K562 (cell line): ENCODE data around the gene MLLT6. TPM values are rescaled to one million over a fixed set of nuclear protein-coding genes. Genes with fewer than 3 reads are reported as not detected.

ENCODE experiments used
- CSDE1 ChIP-seq, 2 experiments: fragments of 450-650 bp; IDR thresholded peaks; 2 replicates each; pipeline ENCODE4 v1.6.1; 2016; ENCODE audit warnings: mild to moderate bottlenecking in 1 of 2
- GTF2F1 ChIP-seq: IDR thresholded peaks from 2 replicates; pipeline ENCODE4 v1.6.1; 2011; ENCODE audit warnings: low read depth, low read length, improper control_type of control experiment
- TAF1 ChIP-seq: IDR thresholded peaks from 2 replicates; pipeline ENCODE4 v1.6.1; 2011; ENCODE audit warnings: mild to moderate bottlenecking, low read length, moderate library complexity; ENCODE audit not compliant: insufficient read depth, control insufficient read depth, severe bottlenecking; ENCODE audit errors: extremely low read depth
- polyA plus RNA-seq, 8 experiments: library from polyadenylated mRNA; depleted of rRNA in 4 of 8; stranded (reverse) in 5 of 8; unstranded in 3 of 8; fragments of >200 nt; fragmentation: Nextera tagmentation in 2 of 8; fragmentation: Illumina TruSeq in 1 of 8; extraction: Ambion mirVana in 2 of 8; extraction: Trizol in 1 of 8; gene quantifications; 2 replicates each; pipeline versions ENCODE4 v1.2.1 to v1.2.3, GENCODE V29; 2011 to 2014; ENCODE audit warnings: inconsistent platforms in 1 of 8, missing spikeins in 1 of 8
- total RNA-seq, 7 experiments: library from RNA; depleted of rRNA in 6 of 7; stranded (reverse); fragments of >200 nt in 6 of 7; fragmentation: Illumina TruSeq in 2 of 7; extraction: Trizol in 2 of 7; gene quantifications; 2 replicates each; pipeline versions ENCODE4 v1.2.1 to v1.2.3, GENCODE V29; 2011 to 2021; ENCODE audit warnings: low replicate concordance in 1 of 7
- TF ChIP-seq, protein P1 (sequence below): fragments of 450-650 bp; IDR thresholded peaks from 2 replicates; pipeline ENCODE4 v1.6.1; 2016; ENCODE audit warnings: mild to moderate bottlenecking, moderate library complexity
- TF ChIP-seq, protein P2 (sequence below), 2 experiments: IDR thresholded peaks; 2 replicates each; pipeline ENCODE4 v1.6.1; 2012; ENCODE audit warnings: improper control_type of control experiment in 2 of 2, low read depth in 2 of 2, low read length in 2 of 2, borderline replicate concordance in 1 of 2

MLLT6 gene
- total and polyA plus RNA-seq, 9 of the 15 experiments (the other 6 are each of a cell fraction or from before 2014, with no cell fraction given): 3.1 to 71.7 (median 30.0) TPM

DNA sequence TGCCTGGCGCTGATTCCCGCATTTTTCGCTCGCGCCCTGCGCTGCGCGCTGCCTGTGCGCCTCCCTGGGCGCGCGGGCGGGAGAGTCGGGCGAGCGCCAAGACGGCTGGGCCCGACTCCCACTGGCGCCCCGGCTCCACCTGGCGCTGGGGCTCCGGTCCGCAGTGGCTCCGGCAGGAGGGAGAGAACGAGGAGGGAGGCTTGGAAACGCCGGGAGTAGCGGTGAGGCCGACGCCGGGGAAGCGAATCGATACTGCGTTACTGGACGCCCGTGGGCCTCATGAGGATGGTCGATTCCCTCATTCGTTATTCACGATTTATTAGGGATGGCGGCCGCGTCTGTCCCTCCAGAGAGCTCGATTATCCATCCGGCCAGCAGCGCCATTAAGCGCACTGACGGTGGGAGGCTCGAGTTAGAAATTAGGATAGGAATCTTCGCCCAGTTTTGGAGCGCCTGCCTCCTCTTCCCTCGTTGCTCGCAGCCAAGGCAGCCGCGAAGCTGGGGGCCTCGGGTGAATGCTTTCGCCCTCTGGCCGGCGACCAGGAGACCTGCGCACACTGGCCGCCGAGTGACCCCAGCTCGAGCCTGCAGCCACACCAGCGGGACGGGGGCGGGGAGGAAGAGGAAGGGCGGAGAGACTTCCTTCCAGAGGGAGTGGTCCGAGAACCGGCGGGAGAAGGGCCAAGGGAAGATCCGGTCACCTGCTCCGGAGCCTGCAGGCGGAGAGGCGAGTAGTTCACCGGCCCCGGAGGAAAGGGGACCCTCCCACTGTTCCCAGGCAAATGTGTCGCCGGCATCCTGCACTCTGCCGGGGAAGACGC lies 44.4 kb downstream of the MLLT6 start (continued):
- TF ChIP-seq, protein P1, sequence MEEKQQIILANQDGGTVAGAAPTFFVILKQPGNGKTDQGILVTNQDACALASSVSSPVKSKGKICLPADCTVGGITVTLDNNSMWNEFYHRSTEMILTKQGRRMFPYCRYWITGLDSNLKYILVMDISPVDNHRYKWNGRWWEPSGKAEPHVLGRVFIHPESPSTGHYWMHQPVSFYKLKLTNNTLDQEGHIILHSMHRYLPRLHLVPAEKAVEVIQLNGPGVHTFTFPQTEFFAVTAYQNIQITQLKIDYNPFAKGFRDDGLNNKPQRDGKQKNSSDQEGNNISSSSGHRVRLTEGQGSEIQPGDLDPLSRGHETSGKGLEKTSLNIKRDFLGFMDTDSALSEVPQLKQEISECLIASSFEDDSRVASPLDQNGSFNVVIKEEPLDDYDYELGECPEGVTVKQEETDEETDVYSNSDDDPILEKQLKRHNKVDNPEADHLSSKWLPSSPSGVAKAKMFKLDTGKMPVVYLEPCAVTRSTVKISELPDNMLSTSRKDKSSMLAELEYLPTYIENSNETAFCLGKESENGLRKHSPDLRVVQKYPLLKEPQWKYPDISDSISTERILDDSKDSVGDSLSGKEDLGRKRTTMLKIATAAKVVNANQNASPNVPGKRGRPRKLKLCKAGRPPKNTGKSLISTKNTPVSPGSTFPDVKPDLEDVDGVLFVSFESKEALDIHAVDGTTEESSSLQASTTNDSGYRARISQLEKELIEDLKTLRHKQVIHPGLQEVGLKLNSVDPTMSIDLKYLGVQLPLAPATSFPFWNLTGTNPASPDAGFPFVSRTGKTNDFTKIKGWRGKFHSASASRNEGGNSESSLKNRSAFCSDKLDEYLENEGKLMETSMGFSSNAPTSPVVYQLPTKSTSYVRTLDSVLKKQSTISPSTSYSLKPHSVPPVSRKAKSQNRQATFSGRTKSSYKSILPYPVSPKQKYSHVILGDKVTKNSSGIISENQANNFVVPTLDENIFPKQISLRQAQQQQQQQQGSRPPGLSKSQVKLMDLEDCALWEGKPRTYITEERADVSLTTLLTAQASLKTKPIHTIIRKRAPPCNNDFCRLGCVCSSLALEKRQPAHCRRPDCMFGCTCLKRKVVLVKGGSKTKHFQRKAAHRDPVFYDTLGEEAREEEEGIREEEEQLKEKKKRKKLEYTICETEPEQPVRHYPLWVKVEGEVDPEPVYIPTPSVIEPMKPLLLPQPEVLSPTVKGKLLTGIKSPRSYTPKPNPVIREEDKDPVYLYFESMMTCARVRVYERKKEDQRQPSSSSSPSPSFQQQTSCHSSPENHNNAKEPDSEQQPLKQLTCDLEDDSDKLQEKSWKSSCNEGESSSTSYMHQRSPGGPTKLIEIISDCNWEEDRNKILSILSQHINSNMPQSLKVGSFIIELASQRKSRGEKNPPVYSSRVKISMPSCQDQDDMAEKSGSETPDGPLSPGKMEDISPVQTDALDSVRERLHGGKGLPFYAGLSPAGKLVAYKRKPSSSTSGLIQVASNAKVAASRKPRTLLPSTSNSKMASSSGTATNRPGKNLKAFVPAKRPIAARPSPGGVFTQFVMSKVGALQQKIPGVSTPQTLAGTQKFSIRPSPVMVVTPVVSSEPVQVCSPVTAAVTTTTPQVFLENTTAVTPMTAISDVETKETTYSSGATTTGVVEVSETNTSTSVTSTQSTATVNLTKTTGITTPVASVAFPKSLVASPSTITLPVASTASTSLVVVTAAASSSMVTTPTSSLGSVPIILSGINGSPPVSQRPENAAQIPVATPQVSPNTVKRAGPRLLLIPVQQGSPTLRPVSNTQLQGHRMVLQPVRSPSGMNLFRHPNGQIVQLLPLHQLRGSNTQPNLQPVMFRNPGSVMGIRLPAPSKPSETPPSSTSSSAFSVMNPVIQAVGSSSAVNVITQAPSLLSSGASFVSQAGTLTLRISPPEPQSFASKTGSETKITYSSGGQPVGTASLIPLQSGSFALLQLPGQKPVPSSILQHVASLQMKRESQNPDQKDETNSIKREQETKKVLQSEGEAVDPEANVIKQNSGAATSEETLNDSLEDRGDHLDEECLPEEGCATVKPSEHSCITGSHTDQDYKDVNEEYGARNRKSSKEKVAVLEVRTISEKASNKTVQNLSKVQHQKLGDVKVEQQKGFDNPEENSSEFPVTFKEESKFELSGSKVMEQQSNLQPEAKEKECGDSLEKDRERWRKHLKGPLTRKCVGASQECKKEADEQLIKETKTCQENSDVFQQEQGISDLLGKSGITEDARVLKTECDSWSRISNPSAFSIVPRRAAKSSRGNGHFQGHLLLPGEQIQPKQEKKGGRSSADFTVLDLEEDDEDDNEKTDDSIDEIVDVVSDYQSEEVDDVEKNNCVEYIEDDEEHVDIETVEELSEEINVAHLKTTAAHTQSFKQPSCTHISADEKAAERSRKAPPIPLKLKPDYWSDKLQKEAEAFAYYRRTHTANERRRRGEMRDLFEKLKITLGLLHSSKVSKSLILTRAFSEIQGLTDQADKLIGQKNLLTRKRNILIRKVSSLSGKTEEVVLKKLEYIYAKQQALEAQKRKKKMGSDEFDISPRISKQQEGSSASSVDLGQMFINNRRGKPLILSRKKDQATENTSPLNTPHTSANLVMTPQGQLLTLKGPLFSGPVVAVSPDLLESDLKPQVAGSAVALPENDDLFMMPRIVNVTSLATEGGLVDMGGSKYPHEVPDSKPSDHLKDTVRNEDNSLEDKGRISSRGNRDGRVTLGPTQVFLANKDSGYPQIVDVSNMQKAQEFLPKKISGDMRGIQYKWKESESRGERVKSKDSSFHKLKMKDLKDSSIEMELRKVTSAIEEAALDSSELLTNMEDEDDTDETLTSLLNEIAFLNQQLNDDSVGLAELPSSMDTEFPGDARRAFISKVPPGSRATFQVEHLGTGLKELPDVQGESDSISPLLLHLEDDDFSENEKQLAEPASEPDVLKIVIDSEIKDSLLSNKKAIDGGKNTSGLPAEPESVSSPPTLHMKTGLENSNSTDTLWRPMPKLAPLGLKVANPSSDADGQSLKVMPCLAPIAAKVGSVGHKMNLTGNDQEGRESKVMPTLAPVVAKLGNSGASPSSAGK: peak; percentile 86
- TF ChIP-seq CSDE1 (IDR thresholded peaks at IDR 0.05) (0 out of 4 replicates have a peak, but pooled peaks of 1 of the 2 experiments have one; percentile 12), TAF1 (peak; percentile 84), GTF2F1 (0 out of 2 replicates have a peak, but pooled peaks have one; percentile 53)
- TF ChIP-seq, protein P2, sequence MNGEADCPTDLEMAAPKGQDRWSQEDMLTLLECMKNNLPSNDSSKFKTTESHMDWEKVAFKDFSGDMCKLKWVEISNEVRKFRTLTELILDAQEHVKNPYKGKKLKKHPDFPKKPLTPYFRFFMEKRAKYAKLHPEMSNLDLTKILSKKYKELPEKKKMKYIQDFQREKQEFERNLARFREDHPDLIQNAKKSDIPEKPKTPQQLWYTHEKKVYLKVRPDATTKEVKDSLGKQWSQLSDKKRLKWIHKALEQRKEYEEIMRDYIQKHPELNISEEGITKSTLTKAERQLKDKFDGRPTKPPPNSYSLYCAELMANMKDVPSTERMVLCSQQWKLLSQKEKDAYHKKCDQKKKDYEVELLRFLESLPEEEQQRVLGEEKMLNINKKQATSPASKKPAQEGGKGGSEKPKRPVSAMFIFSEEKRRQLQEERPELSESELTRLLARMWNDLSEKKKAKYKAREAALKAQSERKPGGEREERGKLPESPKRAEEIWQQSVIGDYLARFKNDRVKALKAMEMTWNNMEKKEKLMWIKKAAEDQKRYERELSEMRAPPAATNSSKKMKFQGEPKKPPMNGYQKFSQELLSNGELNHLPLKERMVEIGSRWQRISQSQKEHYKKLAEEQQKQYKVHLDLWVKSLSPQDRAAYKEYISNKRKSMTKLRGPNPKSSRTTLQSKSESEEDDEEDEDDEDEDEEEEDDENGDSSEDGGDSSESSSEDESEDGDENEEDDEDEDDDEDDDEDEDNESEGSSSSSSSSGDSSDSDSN (IDR thresholded peaks at IDR 0.05; ENCODE audit: borderline replicate concordance in 1 of 2, low read depth in 2 of 2, low read length in 2 of 2): peak; percentile 80 to 91
